PC-3 (cell line): ENCODE data around the gene BICRA. TPM values are rescaled to one million over a fixed set of nuclear protein-coding genes. Genes with fewer than 3 reads are reported as not detected.

Experiments
- ATAC-seq: fragments of 200-7000 bp; cut with Tn5 transposase; 2 replicates; pipeline ENCODE4 v1.9.1; 2020; ENCODE audit warnings: mild to moderate bottlenecking, moderate library complexity
- BruUV-seq: library from RNA; stranded (reverse); fragments of 400-500 nt; replicated peaks from 2 replicates; lab custom pipeline; 2021; lab: Mats Ljungman, UMichigan
- CTCF ChIA-PET: fragments of 300-600 bp; sonication (Branson Sonifier 250); formaldehyde crosslinking; loops from one replicate; lab custom pipeline; 2022; ENCODE audit warnings: antibody characterized with exemption; lab: Charles Lee
- POLR2A ChIA-PET: fragments of 300-600 bp; sonication (Branson Sonifier 250); formaldehyde crosslinking; loops from one replicate; lab custom pipeline; 2022; ENCODE audit warnings: antibody characterized with exemption; ENCODE audit not compliant: unreplicated experiment; lab: Charles Lee
- DNase-seq: peaks from one replicate; pipeline ENCODE4 v3.0.0-alpha.2; 2015
- H2AFZ ChIP-seq: fragments of 300-600 bp; sonication (generic); 2 replicates; pipeline ENCODE4 v1.6.0; 2016; ENCODE audit warnings: antibody characterized with exemption, low read length
- H3F3A ChIP-seq: fragments of 300-600 bp; sonication (generic); one replicate; pipeline ENCODE4 v1.6.0; 2017; ENCODE audit warnings: antibody characterized with exemption, low read length, control low read depth, mild to moderate bottlenecking; ENCODE audit not compliant: unreplicated experiment
- H3K27ac ChIP-seq: fragments of 300-600 bp; sonication (generic); 2 replicates; pipeline ENCODE4 v1.5.1; 2016; ENCODE audit warnings: mild to moderate bottlenecking, low read length
- H3K27me3 ChIP-seq: fragments of 300-600 bp; sonication (generic); 2 replicates; pipeline ENCODE4 v1.6.1; 2016; ENCODE audit warnings: low read length, mixed read lengths
- H3K36me3 ChIP-seq: fragments of 300-600 bp; sonication (generic); 2 replicates; pipeline ENCODE4 v1.6.1; 2016; ENCODE audit warnings: low read depth, mixed run types, low read length, mixed read lengths
- H3K4me1 ChIP-seq: fragments of 300-600 bp; sonication (generic); 2 replicates; pipeline ENCODE4 v1.5.1; 2016; ENCODE audit warnings: low read length; ENCODE audit not compliant: insufficient read depth
- H3K4me2 ChIP-seq: fragments of 300-600 bp; sonication (generic); 2 replicates; pipeline ENCODE4 v1.6.0; 2016; ENCODE audit warnings: low read length
- H3K4me3 ChIP-seq: fragments of 300-600 bp; sonication (generic); 2 replicates; pipeline ENCODE4 v1.5.1; 2016; ENCODE audit warnings: mild to moderate bottlenecking, low read length, mixed read lengths
- H3K79me2 ChIP-seq: fragments of 300-600 bp; sonication (generic); 2 replicates; pipeline ENCODE4 v1.6.1; 2017; ENCODE audit warnings: low read length, mixed read lengths
- H3K9ac ChIP-seq: fragments of 300-600 bp; sonication (generic); 2 replicates; pipeline ENCODE4 v1.6.0; 2016; ENCODE audit warnings: mild to moderate bottlenecking, low read length
- H3K9me2 ChIP-seq: fragments of 300-600 bp; sonication (generic); replicated peaks from 2 replicates; pipeline ENCODE4 v1.6.1; 2016; ENCODE audit warnings: mixed run types, low read length, mixed read lengths
- H3K9me3 ChIP-seq: fragments of 300-600 bp; sonication (generic); 2 replicates; pipeline ENCODE4 v1.6.1; 2016; ENCODE audit warnings: low read length, mixed read lengths
- H4K20me1 ChIP-seq: fragments of 300-600 bp; sonication (generic); 2 replicates; pipeline ENCODE4 v1.6.1; 2016; ENCODE audit warnings: low read length, mixed read lengths
- CTCF ChIP-seq: fragments of 300-600 bp; sonication (generic); conservative IDR thresholded peaks from 2 replicates; pipeline ENCODE4 v1.5.1; 2017; ENCODE audit warnings: antibody characterized with exemption, low read depth, mild to moderate bottlenecking, low read length
- EZH2 ChIP-seq: fragments of 300-600 bp; sonication (generic); IDR thresholded peaks from one replicate; pipeline ENCODE4 v1.6.1; 2017; ENCODE audit warnings: antibody characterized with exemption, mild to moderate bottlenecking, low read length; ENCODE audit not compliant: unreplicated experiment
- EZH2phosphoT487 ChIP-seq: fragments of 300-600 bp; sonication (generic); IDR thresholded peaks from 2 replicates; pipeline ENCODE4 v1.6.1; 2018; ENCODE audit warnings: mild to moderate bottlenecking, antibody characterized with exemption, low read length, borderline replicate concordance
- intact Hi-C: fragments of 100-400 bp; cut with micrococcal nuclease; formaldehyde crosslinking; loops from 2 replicates; pipeline ENCODE4 v1.9.0; 2023
- total RNA-seq: library from RNA; depleted of rRNA; stranded (reverse); fragments of >200 nt; gene quantifications from 2 replicates; pipeline ENCODE4 v1.2.3, GENCODE V29; 2014

Gene BICRA
- total RNA-seq, 1 experiment from 2014 or later = 1.2 TPM

- Histone ChIP-seq H3K27me3 (no peaks in the 10 kb centered on the region), H3K9ac (peak overlapping the region; percentile 82), H3K36me3 (no peaks in the 10 kb centered on the region), H3K9me3 (no peaks in the 10 kb centered on the region), H3K9me2 (no peaks in the 10 kb centered on the region), H4K20me1 (no peaks in the 10 kb centered on the region), H3F3A (peaks cover 6% of the 10 kb centered on the region), H3K79me2 (no peaks in the 10 kb centered on the region), H2AFZ (peak overlapping the region; percentile 69), H3K27ac (peak overlapping the region; percentile 91), H3K4me3 (peak overlapping the region; percentile 76), H3K4me1 (peaks cover 24% of the 10 kb centered on the region), H3K4me2 (peak overlapping the region; percentile 92)
- BruUV-seq = TSS peak; percentile 83
- DNase-seq = peak; percentile 98
- ATAC-seq = peak; percentile 82
- intact Hi-C loops = loop anchor here (1.0 to 10.0 kb wide), 5 partner anchors 8 to 85 kb away; partner anchors contain the start of gene NAPA
- ChIA-PET POLR2A (interaction anchor here (0.6 kb wide), 1 partner anchor 114 kb away, joined by 3 read pairs; no protein-coding TSS in a partner anchor), CTCF (interaction anchor here (0.5 to 2.1 kb wide), 2 partner anchors 48 to 85 kb away, joined by 6 to 8 read pairs; partner anchors contain the start of gene NAPA)
- TF ChIP-seq CTCF (no peak), EZH2 (no peak)
These were observed 8.4 kb upstream of the BICRA start for GRCh38 chr19:47600246-47601179.

GRCh38 chr19:47601180-47601904 is 7.6 kb upstream of the BICRA start:
- peak overlapping the region; percentile 59; the same call in 1 of the 2 replicates for H3K27ac ChIP-seq
- ChIA-PET CTCF (interaction anchor here (2.1 kb wide), 1 partner anchor 86 kb away, joined by 8 read pairs; the partner anchor contains the start of gene NAPA), POLR2A (interaction anchor here (0.6 kb wide), 1 partner anchor 115 kb away, joined by 3 read pairs; no protein-coding TSS in a partner anchor)
- TF ChIP-seq EZH2phosphoT487 (no peak), EZH2 (no peak), CTCF (no peak)
- peak overlapping the region; percentile 81 for H3K4me2 ChIP-seq
- ATAC-seq (no peak), DNase-seq (peak; percentile 53)
- H3K9ac ChIP-seq = peak overlapping the region; percentile 82
- no peaks in the 10 kb centered on the region for H3K9me2 ChIP-seq
- no peaks in the 10 kb centered on the region for H3K36me3 ChIP-seq
- H4K20me1 ChIP-seq = no peaks in the 10 kb centered on the region
- H3K4me3 ChIP-seq = peak overlapping the region; percentile 75
- intact Hi-C loops = loop anchor here (2.0 to 10.0 kb wide), 2 partner anchors 57 to 63 kb away; no protein-coding TSS in a partner anchor
- H3K4me1 ChIP-seq = peaks cover 24% of the 10 kb centered on the region
- H3K27me3 ChIP-seq = no peaks in the 10 kb centered on the region
- H3K9me3 ChIP-seq = no peaks in the 10 kb centered on the region
- H3K79me2 ChIP-seq = no peaks in the 10 kb centered on the region
- BruUV-seq = no TSS peak
- H2AFZ ChIP-seq = no peak overlapping the region
- H3F3A ChIP-seq = peaks cover 6% of the 10 kb centered on the region
